Measurements from ENCODE around the gene EIF4E1B.

The EIF4E1B gene

DNA sequence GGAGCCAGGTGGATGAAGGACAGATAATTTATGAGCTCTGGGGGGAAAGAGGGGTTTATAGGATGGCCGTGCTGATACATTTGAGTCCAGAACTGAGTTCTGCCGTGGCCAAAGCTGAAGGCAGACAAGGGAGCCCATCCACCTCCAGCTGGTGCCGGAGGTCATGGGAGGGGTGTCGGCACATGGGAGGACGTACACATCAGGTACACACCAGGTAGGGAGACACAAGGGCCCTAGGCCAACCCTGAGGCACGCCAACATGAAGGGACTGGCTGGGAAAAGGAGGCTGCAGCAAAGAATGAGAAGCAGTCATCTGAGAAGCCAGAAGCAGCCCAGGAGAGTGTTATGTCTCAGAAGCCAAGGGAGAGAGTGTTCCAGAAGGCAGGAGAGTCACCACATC is 18.5 kb upstream of the EIF4E1B start:
- Mint-ChIP-seq H3K4me3 (no peak overlapping the region), H3K9me3 (no peaks in the 10 kb centered on the region), H3K27ac (no peak overlapping the region), H3K36me3 (no peaks in the 10 kb centered on the region), H3K4me1 (peaks cover 7% of the 10 kb centered on the region), H3K27me3 (peaks cover 22% of the 10 kb centered on the region)
- DNase-seq (ENCODE audit: low spot score in 2 of 2) (no peak), ATAC-seq (ENCODE audit: low read depth) (no peak)

DNA sequence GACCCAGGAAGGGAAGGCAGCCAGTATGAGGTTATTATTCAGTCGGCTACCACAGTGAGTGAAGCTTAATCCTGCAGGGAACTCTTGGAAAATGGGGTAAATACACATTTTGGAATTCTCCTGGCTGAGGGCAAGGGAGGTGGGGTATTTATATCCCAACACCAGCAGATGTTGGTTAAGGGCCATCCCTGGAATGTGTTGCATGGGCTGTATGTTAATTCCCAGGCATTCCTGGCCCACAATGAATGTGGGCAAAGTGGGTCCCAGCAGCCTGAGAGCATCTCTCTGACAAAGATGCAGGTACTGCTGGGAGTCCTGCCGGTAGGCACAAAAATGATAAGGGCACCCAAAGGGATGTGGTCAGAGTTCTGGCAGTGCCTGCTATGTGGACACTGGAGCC is 17.6 kb upstream of the EIF4E1B start:
- Mint-ChIP-seq H3K27ac (no peak overlapping the region), H3K36me3 (no peaks in the 10 kb centered on the region), H3K4me3 (no peak overlapping the region), H3K27me3 (peaks cover 29% of the 10 kb centered on the region), H3K9me3 (no peaks in the 10 kb centered on the region), H3K4me1 (peaks cover 7% of the 10 kb centered on the region)
- ATAC-seq (ENCODE audit: low read depth) (no peak), DNase-seq (ENCODE audit: low spot score in 2 of 2) (no peak)

DNA sequence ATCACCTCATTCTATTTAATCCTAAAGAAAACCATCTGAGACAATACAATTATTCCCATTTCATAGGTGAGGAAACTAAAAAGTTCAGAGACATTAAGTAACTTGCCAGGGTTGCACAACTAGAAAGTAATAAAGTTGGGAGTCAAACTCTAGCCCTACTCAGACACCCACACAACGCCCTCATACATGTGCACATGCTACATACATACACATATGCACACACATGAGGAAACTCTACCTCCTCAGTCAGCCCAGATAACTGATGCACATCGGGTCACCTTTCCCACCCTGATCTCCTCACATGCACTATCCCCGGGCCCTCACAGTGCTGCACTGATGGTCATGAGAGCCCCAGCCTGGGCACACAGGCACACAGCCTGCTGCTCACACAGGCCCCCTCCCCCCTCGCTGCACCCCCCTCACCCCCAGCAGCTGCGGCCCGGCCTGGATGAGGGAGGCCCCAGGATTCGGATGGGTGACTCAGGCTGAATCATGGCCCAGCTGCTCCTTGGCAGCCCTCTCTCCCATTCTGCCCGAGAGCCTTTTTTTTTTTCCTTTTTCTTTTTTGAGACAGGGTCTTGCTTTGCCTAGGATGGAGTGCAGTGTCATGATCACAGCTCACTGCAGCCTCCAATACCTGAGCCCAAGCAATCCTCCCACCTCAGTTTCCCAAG is 15.5 kb upstream of the EIF4E1B start:
- no peak overlapping the region for H3K27ac Mint-ChIP-seq
- no peaks in the 10 kb centered on the region for H3K9me3 Mint-ChIP-seq
- H3K27me3 Mint-ChIP-seq = peaks cover 36% of the 10 kb centered on the region
- DNase-seq (ENCODE audit: low spot score in 2 of 2) = no peak
- H3K4me3 Mint-ChIP-seq = no peak overlapping the region
- no peaks in the 10 kb centered on the region for H3K36me3 Mint-ChIP-seq
- peaks cover 3% of the 10 kb centered on the region for H3K4me1 Mint-ChIP-seq
- ATAC-seq (ENCODE audit: low read depth) = no peak

DNA sequence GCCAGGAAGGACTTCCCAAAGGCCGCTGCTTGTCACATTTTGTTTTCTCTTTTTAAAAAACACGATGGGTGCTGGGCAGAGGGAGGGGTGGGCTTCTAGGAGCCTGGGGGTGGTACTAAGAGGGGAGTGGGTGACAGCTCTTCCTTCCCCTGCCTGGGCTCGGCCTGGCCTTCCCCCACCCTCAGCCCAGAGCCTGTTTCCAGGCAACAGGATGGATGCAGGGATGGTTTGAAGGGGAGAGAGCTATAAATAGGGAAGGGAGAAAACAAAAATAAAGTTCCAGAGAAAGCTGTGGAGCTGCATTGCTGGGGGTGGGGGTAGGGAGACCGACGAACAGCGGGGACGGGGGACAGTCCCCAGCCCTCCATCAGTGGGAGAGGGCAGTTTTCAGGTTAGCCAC is 14.0 kb upstream of the EIF4E1B start:
- ATAC-seq (ENCODE audit: low read depth) (no peak), DNase-seq (ENCODE audit: low spot score in 2 of 2) (no peak)
- Mint-ChIP-seq H3K27ac (no peak overlapping the region), H3K9me3 (no peaks in the 10 kb centered on the region), H3K27me3 (peaks cover 39% of the 10 kb centered on the region), H3K4me1 (peaks cover 5% of the 10 kb centered on the region), H3K36me3 (no peaks in the 10 kb centered on the region), H3K4me3 (no peak overlapping the region)

DNA sequence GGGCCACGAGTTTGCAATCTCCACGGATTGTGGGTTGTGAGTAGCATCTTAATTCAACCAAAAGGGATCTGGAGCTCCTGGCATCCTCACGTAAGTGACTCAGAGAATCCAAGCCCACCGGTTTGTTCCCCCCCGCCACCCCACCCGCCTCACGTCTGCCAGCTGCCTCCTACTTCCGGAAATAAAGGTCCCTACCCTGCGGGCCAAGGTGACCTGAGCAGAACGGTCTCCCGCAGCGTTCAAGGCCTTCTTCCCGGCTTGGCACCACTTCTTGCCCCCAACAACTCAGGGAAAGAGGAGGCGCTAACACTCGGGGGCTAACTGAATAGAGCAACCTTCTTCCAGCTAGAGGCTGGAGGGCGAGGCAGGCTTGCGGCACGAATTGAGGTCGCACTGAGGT is 11.7 kb upstream of the EIF4E1B start:
- peaks cover 7% of the 10 kb centered on the region for H3K4me1 Mint-ChIP-seq
- peaks cover 30% of the 10 kb centered on the region for H3K27me3 Mint-ChIP-seq
- H3K27ac Mint-ChIP-seq = no peak overlapping the region
- no peaks in the 10 kb centered on the region for H3K36me3 Mint-ChIP-seq
- ATAC-seq (ENCODE audit: low read depth) = no peak
- no peak overlapping the region for H3K4me3 Mint-ChIP-seq
- H3K9me3 Mint-ChIP-seq = no peaks in the 10 kb centered on the region
- no peak for DNase-seq (ENCODE audit: low spot score in 2 of 2)

DNA sequence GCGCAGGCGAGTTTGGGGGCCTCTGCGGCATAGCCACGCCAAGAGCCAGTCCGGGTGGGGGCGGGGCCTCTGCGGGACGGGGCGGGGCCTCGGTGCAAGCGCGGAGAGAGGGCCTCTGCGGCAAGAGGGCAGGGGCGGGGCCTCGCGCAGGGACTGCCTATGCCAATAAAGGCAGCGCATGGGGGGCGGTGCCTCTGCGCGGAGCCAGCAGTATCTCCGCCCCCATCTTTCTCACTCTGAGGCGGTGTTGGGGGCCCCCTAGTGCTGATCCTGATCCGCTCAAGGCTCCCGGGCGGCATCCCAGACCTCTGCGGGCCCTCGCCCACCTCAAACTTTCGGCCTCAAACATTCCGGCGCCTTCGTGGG is 11.3 kb upstream of the EIF4E1B start:
- Mint-ChIP-seq H3K4me3 (no peak overlapping the region), H3K27me3 (peaks cover 29% of the 10 kb centered on the region)

DNA sequence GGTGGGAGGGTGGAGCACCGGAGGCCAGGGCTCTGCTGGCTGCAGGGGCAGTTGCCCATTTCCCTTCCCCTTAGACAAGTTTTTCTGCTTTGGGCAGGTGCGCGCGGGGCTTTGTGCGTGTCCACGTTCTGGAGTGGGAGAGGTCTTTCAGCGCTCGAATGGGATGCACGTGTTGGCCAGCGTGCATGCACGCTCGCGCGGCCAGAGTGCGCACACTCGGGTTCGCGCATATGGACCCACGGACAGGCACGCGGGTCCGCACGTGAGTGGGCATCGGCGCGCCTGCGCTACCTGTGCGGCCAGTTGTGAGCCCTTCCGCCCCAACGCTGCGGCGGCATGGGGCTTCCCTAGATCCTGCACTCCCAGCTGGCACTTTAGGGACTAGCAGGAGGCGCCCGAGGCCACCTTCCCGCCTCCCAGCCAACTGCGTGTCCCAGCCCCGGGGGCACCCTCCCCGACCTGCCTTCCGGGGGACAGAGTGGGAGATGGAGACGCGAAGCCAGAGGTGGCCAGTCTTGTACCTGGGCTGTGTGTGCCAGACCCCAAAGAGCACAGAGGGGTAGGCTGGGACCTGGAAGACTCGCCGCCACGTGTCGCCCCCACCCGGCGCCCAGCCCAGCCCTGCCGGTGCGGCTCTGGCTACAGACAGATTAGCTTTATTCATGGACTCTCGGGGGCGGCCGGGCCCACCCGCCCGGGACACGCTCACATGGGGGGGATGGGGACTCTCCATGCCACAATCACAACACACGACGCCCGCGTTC is 10.7 kb upstream of the EIF4E1B start:
- Mint-ChIP-seq H3K4me3 (no peak overlapping the region), H3K27me3 (peaks cover 29% of the 10 kb centered on the region), H3K27ac (no peak overlapping the region), H3K36me3 (no peaks in the 10 kb centered on the region), H3K9me3 (no peaks in the 10 kb centered on the region), H3K4me1 (peaks cover 9% of the 10 kb centered on the region)
- ATAC-seq (ENCODE audit: low read depth) (no peak), DNase-seq (ENCODE audit: low spot score in 2 of 2) (no peak)

More for the DNA sequence above, 11.3 kb upstream of the EIF4E1B start:
- peaks cover 8% of the 10 kb centered on the region for H3K4me1 Mint-ChIP-seq
- H3K27ac Mint-ChIP-seq = no peak overlapping the region
- H3K36me3 Mint-ChIP-seq = no peaks in the 10 kb centered on the region
- peak in 1 of 2 donors; percentile 30 for DNase-seq (ENCODE audit: low spot score in 2 of 2)
- peak; percentile 91 for ATAC-seq (ENCODE audit: low read depth)
- no peaks in the 10 kb centered on the region for H3K9me3 Mint-ChIP-seq

DNA sequence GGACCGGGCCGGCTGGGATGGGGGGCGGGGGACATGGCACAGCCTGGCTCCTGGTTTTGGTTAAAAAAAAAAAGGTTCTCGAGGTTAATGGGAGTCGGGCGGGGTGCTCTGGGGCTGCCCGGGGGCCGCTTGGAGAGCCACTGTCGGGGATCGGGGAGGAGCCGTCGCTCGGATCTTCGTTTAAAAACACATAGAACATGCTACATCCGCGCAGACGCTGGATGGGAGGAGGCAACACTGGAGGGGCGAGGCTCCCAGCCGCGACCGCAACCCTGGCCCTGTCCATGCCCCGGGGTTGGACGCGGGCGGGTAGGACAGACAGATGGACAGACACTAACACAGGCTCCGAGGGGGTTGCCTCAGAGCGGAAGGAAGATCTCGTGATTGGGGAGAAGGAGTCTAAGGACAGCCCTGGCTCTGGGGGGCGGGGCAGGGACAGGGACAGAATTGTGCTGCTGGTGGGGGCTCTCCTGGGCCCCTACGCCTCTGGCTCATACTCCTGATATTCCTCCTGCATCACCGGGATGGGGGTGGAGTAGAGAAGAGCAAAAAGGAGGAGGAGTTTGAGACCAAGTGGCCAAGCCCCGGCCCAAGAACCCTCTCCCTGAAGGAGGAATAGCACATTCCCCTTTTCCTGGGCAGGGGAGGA is 10.0 kb upstream of the EIF4E1B start:
- Mint-ChIP-seq H3K4me3 (peak overlapping the region; percentile 24), H3K27ac (no peak overlapping the region), H3K4me1 (peaks cover 9% of the 10 kb centered on the region), H3K27me3 (peaks cover 27% of the 10 kb centered on the region), H3K36me3 (no peaks in the 10 kb centered on the region), H3K9me3 (no peaks in the 10 kb centered on the region)
- no peak for ATAC-seq (ENCODE audit: low read depth)
- no peak for DNase-seq (ENCODE audit: low spot score in 2 of 2)

DNA sequence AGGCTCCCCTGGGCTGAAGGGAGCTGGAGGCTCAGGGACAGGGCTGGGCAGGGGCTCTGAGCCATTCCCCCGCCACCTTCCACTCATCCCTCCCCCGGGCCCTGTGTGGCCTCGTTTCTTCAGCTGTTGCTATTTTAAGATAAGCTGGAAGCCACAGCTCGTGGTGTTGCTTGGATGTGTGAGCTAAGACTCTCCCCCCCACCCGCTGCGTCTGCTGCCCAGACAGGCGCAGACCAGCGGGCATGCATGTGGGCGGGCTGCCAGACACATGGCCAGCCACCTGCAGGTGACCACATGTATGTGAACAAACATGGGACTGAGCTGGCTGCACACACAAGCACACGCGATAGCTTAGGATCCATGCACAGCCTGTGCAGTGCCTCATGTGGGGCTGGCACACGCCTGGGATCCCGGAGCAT is 8.8 kb upstream of the EIF4E1B start:
- ATAC-seq (ENCODE audit: low read depth) (no peak), DNase-seq (ENCODE audit: low spot score in 2 of 2) (no peak)
- no peak overlapping the region for H3K4me3 Mint-ChIP-seq
- H3K9me3 Mint-ChIP-seq = no peaks in the 10 kb centered on the region
- H3K4me1 Mint-ChIP-seq = peaks cover 15% of the 10 kb centered on the region
- H3K27ac Mint-ChIP-seq = no peak overlapping the region
- no peaks in the 10 kb centered on the region for H3K36me3 Mint-ChIP-seq
- H3K27me3 Mint-ChIP-seq = peaks cover 27% of the 10 kb centered on the region

DNA sequence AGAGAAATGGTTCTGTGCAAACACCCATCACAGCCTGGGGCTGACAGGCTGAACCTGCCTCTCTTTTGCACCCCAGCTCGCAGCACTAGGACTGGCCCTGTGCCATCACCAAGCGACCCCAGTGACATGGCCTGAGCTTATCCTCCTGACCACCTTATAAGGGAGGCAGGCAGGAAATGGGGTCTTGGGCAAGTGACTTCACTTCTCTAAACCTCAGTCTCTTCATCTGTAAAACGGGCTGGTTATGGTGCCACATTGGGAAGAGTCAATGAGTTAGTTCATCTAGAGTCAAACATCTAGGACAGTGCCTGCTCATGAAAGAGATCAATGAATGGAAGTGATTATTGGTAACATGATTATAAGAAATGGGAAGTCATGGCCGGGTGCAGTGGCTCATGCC is 6.3 kb upstream of the EIF4E1B start:
- H3K27me3 Mint-ChIP-seq = peaks cover 18% of the 10 kb centered on the region
- H3K4me3 Mint-ChIP-seq = no peak overlapping the region
- ATAC-seq (ENCODE audit: low read depth) = no peak
- no peak overlapping the region for H3K27ac Mint-ChIP-seq
- H3K36me3 Mint-ChIP-seq = no peaks in the 10 kb centered on the region
- no peak for DNase-seq (ENCODE audit: low spot score in 2 of 2)
- no peaks in the 10 kb centered on the region for H3K9me3 Mint-ChIP-seq
- H3K4me1 Mint-ChIP-seq = peaks cover 23% of the 10 kb centered on the region

DNA sequence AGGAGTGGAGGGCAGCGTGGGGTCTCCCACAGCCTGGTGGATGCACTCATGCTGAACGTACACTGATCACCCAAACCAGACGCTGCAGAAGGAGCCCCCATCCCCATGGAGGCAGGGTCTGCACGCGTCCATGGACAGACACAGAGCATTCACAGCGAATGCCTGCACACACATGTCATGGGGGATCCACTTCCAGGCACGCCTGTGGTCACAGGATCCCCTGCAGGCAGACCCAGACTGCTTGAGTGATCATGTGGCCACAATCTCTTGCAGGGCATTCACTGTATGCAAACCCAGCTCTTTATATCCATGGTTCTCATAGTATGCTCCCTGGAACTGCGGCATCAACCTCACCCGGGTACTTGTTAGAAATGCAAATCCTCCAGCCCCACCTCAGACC is 5.5 kb upstream of the EIF4E1B start:
- Mint-ChIP-seq H3K36me3 (no peaks in the 10 kb centered on the region), H3K4me1 (peaks cover 23% of the 10 kb centered on the region), H3K27ac (no peak overlapping the region), H3K9me3 (no peaks in the 10 kb centered on the region), H3K27me3 (peaks cover 18% of the 10 kb centered on the region), H3K4me3 (no peak overlapping the region)
- no peak for ATAC-seq (ENCODE audit: low read depth)
- DNase-seq (ENCODE audit: low spot score in 2 of 2) = no peak

DNA sequence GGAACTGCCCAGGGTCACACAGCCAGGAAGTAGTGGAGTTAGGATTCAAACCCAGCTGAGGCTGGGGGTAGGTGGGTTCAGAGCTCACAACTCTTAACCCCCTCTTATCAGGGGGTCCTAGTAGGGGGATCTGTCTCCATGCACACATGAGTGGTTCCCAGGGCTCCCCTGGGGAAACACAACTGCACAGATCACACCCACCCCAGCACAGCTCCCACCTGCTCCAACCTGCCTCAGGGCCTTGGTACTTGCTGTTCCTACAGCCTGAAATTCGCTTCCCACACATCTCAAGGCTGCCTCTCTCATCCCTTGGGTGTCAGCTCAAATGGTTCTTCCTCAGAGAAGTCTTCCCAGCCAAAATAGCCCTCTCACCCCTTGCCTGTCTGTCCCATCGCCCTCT is 5.0 kb upstream of the EIF4E1B start:
- ATAC-seq (ENCODE audit: low read depth) (no peak), DNase-seq (ENCODE audit: low spot score in 2 of 2) (no peak)
- Mint-ChIP-seq H3K9me3 (no peaks in the 10 kb centered on the region), H3K36me3 (no peaks in the 10 kb centered on the region), H3K27ac (no peak overlapping the region), H3K4me1 (peaks cover 21% of the 10 kb centered on the region), H3K27me3 (peaks cover 15% of the 10 kb centered on the region), H3K4me3 (no peak overlapping the region)

DNA sequence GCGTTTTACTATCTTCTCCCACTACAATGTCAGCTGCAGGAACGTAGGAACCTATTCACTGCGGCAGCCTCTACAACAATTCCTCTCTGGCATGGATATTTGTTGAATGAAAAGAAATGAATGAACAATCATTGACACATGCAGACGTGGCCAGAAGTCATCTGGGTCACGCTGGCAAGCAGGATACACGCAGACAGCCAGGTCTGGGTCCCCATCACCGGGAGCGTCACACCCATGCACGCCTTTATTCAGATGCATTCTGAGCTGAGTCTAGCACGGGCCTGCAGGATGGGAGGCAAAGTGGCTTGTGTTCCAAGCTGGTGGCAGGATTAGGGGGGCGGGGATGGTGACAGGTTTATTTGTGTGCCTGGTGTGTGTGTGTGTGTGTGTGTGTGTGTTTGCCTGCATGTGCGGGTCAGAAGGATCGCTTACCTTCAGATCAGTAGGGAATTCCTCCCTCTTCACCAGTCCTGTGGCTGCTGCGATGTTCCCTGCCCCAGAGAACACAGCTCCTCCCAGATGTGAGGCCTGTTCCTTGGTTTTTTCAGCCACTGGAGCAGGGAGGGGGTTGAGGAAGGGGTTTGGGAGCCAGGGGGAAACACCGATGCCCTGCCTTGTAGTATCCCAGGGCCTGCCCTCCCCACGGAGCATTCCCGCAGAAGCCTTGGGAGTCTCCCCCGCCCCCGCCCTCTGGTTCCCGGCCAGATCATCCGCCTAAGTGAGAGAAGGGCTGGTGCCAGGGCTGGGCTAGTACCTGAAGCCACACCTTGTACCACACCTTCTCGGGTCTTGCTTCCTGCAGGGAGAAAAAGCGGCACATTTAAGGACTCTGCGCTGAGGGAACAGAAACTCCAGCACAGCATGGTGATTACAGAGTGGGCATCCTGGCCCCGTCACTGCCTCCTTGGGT is 4.3 kb upstream of the EIF4E1B start:
- ATAC-seq (ENCODE audit: low read depth) = no peak
- Mint-ChIP-seq H3K27me3 (peaks cover 21% of the 10 kb centered on the region), H3K9me3 (no peaks in the 10 kb centered on the region)

DNA sequence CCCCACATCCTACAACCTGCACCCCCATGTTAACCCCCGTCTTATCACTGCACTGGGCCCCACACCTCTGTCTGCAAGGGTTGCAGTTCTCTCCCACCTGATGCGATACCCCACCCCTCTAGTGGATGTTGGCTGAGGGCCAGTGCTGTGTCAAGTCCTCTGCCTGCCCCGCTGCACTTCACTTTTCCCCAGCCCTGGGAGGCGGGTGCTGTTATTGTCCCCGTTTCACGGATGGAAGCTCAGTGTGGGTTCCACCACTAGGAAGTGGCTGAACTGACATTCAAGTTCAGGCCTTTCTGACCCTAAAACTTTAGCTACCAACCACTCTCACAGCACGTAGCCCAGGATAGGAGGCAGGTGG is 3.6 kb upstream of the EIF4E1B start:
- DNase-seq (ENCODE audit: low spot score in 2 of 2) = no peak
- ATAC-seq (ENCODE audit: low read depth) = no peak
- Mint-ChIP-seq H3K4me1 (peaks cover 32% of the 10 kb centered on the region), H3K27me3 (peaks cover 23% of the 10 kb centered on the region), H3K36me3 (no peaks in the 10 kb centered on the region), H3K27ac (no peak overlapping the region), H3K9me3 (no peaks in the 10 kb centered on the region), H3K4me3 (no peak overlapping the region)

More for the DNA sequence above, 4.3 kb upstream of the EIF4E1B start:
- peaks cover 28% of the 10 kb centered on the region for H3K4me1 Mint-ChIP-seq
- no peak for DNase-seq (ENCODE audit: low spot score in 2 of 2)
- no peaks in the 10 kb centered on the region for H3K36me3 Mint-ChIP-seq
- H3K4me3 Mint-ChIP-seq = no peak overlapping the region
- no peak overlapping the region for H3K27ac Mint-ChIP-seq
